Central memory CD4-positive, alpha-beta T cell (primary cell): ENCODE data around the gene MAP1B.

Source experiments
- DNase-seq: peaks from one replicate; pipeline ENCODE4 v3.0.0; 2022

MAP1B gene

DNA sequence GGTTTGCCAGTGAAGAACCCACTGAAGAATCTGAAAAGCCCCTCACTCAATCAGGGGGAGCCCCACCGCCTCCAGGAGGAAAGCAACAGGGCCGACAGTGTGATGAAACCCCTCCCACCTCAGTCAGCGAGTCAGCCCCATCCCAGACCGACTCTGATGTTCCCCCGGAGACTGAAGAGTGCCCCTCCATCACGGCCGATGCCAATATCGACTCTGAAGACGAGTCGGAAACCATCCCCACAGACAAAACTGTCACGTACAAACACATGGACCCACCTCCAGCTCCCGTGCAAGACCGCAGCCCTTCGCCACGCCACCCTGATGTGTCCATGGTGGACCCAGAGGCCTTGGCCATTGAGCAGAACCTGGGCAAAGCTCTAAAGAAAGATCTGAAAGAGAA, 92.4 kb downstream of the MAP1B start:
- DNase-seq, result no peak

DNA sequence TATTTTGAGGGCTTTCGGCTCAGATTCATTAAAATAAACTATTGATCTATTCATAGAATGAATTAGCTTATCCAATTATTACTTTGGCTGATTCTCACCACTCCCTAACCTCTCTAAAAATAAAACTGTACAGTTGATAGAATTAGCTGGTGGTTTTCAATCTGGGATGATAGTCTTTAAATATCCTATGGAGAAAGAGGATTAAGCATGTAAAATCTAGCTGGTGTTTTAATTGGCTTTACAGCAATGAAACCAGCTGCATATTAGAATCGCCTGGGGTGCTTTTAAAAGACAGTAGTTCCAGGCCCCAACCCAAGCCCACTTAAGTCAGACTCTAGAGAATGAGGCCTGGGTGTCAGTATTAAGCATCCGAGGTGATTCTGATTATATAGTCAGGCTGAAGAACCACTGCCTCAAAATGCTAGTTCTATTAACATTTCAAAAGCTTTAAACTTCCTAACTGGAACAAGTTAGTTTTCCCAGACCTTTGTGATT, 95.1 kb downstream of the MAP1B start:
- DNase-seq, result no peak

DNA sequence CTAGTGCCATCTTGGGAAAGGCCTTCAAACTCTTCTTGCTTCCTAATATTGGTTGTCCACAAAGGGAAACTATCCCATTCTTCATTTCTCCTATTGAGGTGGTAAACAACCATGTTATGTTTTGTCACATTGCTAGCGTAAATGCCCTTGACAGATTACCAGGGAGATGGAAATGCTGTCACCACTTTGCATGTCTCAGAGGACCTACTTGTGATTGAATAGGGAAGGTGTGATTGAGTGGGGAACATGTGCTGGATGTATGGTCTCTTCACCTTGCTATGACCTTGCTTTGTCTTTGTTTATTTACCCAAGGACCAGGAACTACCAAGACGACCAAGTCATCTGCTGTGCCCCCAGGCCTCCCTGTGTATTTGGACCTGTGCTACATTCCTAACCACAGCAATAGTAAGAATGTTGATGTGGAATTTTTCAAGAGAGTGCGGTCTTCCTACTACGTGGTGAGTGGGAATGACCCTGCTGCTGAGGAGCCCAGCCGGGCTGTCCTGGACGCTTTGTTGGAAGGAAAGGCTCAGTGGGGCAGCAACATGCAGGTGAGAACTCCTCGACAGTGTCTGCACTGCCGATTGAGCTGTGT, 96.1 kb downstream of the MAP1B start:
- no peak for DNase-seq

DNA sequence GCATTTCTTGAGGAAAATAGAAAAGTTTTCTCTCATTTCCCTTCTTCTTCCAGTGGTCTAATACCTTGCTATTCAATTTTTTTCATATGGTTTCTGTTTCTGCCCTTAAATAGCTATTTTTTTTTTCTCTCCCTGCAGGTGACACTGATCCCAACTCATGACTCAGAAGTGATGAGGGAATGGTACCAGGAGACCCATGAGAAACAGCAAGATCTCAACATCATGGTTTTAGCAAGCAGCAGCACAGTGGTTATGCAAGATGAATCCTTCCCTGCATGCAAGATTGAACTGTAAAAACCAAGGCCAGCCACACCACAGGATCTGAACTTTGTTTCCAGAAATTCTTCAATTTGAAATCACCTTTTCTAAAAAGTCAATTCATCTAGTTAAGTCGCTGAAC, 97.7 kb downstream of the MAP1B start:
- DNase-seq, result no peak

DNA sequence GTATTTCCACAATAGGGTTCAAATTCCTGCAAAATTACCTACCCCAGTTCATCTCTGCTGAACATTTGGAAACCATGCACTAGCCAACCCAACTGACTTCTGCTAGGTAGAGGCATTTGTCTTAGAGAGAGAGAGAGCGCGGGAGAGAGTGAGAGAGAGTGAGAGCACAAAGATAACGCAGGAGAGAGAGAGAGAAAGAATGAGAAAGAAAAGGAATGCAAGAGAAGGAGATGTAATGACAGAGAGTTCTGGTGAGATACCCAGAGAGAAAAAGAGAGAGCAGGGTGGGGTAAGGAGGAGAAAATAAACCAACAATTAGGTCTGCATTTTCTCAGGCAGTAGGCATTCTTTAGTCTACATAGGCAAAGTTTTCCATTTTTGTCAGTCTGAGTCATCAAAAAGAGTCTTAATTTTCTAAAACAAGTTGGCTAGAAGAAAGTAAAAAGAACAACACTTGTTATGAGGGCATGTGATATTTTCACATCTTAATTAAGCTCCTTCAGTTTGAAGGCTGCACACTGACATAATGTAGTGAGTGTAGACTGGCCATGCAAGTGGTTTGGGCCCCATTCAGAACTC, 98.2 kb downstream of the MAP1B start:
- no peak for DNase-seq

DNA sequence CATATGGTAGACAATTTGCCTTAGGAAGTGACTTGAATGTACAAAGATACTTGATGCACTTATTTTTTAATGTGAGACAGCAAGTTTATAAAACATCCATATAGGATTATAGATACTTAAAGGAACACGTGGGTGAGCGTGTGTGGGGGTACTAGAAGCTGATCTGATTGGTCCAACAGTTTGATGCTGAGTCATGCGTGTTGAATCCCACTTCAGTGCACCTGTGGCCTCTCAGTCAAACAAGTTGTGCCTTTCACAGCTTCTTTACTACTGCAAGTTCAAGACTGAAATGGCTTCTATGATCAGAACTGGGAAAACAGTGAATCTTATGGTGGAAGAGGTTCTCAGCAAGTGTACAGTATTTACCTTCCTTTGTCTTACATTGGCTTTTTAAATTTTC, 98.9 kb downstream of the MAP1B start:
- no peak for DNase-seq

DNA sequence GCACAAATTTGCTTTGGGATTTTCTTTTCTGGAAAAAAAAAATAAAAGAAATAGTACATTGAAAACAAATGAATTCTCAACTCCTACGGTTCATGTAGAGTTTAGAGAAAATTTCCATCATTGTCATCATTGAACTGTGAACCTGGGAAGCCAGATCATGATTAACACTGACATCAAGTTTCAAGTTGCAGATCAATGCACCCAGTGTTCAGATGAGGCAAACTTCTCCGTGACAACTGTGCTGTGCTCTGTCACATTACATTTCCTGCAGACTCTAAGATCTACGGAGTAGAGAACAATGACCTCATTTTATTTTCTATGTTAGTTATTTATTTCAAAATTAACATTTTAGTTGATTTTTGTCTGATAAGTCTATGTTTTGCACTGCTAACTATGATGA, 99.7 kb downstream of the MAP1B start:
- no peak for DNase-seq

DNA sequence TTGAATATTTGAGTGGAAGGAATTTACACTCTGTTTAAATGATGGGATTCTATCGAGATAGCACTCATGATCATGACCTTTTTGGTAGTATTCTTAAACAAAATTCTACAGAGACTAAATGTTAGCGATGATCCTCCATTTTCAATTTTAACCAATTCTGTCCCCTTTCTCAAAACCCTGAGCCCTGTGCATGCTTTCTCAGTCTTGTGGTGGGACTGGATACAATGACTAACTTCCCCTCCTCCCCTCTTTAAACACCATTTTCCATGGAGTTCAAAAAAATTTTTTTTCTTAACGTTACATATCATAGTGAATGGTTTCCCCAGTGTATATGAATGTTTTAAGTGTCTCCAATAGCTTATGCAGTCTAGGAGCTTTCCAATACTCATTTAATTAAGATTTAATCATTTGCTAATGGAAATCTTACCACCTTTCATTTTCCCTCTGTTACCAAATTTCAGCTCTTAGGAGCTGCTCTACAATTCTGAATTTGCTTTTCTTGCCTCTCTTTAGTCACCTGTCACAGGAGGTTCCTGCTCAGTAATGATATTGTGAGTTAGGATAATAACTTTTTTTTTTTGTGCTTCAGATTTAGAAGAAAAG, 101.2 kb downstream of the MAP1B start:
- DNase-seq, result no peak

DNA sequence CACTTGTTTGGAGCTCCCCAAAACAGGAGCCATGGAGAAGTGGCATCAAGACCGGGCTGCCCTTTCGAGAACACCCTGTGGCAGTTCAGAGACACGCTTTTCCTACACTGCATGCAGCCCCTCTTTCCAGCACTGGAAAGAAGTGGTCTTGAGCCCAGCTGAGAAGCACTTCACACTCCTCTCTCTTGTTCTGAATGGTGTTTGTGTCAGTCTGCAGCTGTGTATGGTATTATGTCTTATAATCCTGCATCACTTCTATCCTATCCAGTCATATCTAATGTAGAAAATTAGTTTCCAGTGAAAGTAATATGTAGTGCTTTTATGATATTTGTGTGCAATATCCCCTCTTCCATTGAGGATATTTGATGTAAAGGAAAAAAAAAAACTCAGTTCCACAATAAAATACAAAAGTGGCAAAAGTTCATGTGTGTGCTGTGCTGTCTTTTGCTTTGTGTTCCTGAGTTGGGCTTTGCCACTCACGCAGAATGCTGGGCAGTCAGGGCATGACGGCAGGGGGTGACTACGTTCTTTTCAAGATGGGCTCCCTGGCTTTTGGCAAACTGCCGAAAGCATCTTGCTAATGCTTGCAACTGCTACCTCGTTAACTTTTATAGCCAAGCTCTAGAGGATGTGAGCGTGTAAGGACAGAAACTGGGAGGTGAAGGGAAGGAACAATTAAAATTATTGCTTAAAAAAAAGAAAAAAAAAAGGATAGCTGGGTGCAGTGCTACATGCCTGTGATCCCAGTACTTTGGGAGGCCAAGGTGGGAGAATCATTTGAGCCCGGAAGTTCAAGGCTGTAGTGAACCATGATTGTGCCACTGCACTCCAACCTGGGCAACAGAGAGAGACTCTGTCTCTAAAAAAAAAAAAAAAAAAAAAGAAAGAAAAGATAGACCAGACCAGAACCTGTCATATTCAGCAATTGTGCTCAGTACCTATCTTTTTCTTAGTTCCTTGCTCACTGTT, 102.2 kb downstream of the MAP1B start:
- no peak for DNase-seq

DNA sequence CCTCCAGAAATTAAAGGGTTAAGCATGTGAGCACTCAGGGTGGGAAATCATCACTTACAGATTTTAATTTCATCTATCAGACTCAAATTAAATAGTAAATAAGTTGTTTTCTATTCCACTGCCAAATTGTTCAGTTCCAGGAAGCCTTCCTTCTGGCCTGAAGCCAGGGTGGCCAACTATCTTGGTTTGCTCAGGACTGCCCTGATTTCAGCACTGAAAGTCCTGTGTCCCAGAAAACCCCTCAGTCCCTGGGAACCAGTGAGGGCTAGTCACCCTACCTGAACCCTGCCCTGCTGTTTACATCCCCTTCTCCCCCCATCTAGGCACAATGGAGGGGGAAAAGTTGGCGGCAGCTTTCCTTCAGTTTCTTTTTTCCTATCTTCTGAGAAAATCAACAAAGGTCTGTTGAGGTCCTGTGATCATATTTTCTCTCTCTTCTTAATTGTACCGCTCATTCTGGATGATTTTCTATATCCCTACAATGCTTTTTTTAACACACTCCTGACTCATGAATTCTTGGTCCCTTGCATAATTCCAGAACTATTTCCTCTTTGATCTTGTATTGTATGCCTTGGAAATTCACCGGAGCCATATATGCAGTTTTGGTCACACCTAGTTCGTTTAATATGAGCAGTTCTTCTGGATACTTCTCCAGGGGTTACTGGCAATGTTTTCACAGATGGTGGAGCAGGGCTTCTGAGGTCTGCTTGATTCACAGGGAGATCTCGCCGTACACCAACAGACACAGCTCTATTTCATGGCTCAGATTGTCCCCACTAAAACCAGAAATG, 103.8 kb downstream of the MAP1B start:
- DNase-seq, result no peak

DNA sequence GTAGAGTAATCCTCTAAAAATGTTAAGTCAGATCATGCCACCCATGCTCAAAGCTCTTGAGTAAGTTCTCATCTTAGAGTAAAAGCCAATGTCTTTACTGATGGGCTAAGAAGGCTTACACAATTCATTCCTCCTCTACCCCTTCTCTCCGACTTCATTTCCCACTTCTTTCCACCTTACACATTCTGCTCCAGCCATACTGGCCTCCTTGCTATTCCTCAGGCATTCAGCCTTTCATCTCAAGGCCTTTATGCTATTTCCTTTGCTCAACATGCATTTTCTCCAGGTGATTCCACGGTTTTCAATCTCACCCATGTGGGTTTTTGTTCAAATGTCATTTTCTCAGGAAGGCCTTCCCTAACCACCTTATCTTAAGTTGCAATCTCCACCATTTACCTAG, 104.9 kb downstream of the MAP1B start:
- DNase-seq, result no peak

DNA sequence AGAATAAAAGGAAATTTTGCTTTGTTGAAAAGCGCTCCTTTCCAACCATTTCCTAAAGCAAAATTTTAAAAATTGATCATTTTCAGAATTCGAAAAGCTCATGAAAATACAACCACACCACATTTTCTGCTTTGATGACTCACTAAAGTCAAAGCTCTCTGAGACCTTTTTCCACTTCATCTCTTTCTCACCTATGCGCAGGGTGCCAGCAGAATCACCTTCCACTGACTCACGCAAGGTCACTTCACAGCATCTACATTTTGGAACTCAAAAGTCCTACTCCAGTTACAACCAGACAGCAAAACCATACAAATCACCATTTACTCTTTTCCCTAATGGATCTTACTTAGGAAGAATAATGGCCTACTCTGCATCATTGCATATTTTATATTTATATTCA, 106.2 kb downstream of the MAP1B start:
- DNase-seq, result no peak

DNA sequence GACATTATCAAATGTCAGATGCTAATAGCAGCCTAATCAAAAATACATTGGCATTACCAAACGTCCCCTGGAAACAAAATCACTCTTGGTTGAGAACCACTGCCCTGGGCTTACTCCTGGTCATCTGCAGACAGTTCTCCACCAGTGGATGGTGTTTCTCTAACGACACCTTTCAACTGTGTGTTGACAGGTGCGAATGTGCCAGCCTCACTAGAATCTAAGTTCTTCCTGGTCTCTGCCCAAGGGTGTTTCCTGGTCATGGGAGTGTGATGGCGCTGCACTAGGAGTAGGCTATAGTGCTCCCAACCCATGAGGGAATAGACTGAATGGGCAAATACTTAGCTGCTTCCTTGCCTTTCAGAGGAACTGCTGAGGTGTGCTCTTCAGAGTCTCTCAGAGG, 106.9 kb downstream of the MAP1B start:
- no peak for DNase-seq

DNA sequence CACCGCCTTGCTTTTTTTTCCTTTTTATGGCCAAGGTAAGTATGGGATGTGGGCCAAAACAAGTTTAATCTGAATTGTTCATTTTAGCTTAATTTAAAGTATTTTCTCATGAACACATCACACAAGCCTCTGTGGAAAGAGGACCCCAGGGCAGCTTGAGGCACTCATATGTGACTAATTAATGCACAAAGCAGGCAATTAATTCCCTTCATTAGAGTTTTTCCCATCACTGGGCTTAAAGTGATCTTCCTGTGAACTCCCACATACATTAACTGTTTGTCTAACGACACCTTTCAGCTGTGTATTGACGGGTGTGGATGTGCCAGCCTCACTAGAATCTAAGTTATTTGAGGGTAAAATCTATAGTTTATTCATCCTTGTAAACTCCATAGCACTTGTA, 109.5 kb downstream of the MAP1B start:
- DNase-seq, result no peak

DNA sequence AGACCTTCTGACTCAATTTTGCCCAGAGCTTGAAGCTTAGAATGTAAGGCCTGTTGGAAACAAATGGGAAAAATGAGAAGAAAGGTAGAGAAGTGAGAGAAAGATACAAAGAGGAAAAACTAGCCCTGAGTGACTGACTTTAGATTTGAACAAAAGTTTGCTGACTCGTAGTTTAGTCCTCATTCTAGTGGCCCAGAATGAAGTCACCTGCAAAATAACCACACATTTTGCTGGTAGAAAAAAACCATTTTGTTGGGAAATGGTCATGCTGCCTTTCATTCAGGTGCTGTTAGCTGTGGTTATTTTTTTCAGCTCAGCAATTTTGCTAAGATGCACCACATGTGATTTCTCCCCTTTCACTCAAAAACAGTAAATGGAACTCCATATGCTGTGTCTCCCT, 113.8 kb downstream of the MAP1B start:
- no peak for DNase-seq

DNA sequence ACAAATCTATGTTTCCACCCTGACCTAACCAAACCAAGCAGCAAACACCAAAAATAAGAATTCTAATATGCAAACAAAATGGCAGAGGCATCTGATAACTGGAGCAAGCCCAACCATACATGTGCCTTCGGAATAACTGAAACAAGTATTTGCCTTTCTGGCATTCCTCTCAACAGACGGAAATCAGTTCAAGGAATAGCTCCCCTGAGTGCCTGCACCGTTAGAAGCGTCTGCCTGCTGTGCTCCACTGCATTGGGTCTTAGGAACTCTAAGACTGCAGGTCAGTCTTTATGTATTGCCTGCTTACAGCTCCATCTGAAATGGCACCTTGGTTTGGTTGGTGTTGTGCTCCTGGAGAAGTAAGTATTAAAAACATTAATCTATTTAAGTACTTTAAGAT, 114.3 kb downstream of the MAP1B start:
- no peak for DNase-seq

DNA sequence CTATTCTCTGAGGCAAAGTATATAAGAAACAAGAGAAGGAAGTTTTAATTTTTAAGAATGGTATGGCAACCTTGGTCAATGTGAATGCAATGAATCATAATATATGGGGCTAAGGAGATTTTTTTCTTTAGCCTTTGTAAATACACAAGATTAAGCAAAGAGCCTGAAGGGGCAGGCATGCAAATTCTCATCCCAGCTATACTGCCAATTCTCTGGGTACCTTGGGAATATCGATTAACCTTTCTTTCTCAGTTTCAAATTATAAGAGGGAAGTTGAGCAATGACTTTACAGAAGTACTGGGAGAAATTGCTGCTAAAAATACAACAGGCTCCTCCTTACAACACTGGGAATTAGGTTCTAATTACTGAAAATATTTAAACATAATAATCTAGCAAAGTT, 115.2 kb downstream of the MAP1B start:
- no peak for DNase-seq

DNA sequence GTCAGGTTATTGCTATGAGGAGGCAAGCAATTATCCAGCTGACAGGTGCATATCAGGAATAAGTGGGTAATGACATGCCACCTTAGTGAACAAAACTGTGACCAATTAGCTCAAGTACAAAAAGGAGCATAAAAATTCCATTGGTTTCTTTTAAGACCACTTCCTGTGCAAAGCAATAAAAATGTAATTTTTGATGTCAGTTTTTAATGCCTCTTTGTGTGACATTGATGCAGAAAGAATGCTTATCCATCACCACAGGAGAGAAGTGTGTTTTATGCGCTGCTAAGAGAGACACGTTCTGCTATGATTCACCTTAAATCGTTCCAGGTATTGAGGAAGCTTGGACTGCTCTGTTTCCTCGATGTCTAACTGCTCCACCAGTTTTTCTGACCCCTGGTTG, 116.1 kb downstream of the MAP1B start:
- DNase-seq, result no peak

DNA sequence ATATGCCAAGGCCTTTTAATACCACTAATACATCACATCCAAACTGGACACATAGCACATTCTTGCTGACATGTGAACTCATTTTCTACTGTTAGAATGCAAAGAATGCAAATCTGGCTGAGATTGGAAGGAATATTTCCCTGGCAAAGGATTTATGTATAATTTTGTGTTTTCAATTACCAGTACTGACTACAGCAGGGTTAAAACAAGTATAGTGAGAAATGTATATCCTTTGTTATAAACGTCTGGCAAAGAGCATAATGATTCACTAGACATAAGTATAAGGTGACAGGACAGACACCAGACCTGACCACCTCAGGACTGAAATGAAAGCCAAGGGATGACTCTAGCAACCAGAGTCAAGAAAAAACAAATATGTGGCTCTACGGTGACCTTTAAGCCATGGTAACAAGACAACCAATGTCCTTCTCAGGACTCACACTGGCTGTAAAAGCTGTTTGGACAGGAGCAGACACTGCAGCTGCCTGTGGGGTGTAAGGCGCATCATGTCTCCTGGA, 117.7 kb downstream of the MAP1B start:
- no peak for DNase-seq

DNA sequence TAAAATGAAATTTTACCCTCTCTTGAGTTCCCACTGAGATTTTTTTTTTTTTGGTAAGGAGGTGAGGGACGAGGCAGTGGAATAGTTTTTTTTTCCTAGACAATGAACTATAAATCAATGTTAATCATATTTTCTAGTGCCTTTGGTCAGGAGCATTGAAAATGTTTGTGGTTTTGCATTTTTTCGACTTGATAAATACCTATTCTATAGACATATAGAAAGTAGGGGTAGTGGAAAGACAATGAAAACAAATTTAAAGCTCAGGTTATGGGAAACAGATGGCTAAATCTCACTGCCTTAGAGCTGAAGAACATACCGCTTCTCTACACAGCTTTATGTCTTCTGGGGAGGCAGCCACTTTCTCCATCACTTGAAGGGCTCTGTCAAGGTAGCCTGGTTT, 118.5 kb downstream of the MAP1B start:
- DNase-seq, result no peak

DNA sequence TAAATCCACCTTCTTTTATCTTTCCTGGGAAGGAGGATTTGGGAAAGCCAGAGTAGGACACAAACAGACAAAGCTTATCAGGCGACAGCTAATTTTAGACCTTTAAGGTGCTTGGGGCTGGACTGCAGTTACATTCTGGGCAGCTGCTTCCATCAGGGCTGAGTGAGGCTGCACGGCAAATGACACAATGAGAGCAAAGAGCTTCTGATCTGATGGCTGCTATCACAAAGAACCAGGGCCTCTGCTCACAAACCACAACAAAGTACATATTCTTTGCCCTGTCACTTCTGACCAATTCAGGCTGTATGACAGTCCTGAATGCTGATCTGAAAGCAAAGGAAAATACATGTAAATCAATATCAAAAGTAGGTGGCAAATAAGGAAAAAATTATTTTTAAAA, 119.7 kb downstream of the MAP1B start:
- DNase-seq, result no peak

DNA sequence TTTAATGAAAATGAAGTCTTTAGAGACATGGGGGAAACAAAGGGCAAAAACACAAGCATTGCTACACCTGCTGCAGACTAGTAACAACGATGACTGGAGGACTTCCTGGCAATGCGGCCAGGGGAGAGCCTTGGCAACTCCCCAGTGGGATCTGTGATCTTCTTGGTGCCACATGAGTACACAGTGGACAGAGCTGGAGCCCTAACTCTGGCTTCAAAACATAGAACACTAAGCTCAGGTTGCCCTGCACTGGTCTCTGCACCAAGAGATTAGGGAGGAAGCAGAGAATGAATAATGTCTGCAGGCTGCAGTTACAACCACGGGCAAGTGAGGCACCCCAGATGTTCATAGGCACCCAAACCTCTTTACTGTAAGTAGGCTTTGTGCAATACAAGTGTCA, 121.7 kb downstream of the MAP1B start:
- DNase-seq, result no peak
